Right lobe of liver (tissue), 6 donors: Measurements from ENCODE around the gene DELE1. TPM values are rescaled to one million over a fixed set of nuclear protein-coding genes. Genes with fewer than 3 reads are reported as not detected.

Experiments
- ATAC-seq, 4 donors: fragments of 200-7000 bp; cut with Tn5 transposase; one replicate each; pipeline ENCODE4 v1.9.1; 2020; ENCODE audit warnings: mild to moderate bottlenecking in 4 of 4, moderate library complexity in 4 of 4
- DNase-seq, 3 donors: peaks; one replicate each; pipeline ENCODE4 v3.0.0-alpha.2; 2020
- H3K27ac ChIP-seq, 3 donors: fragments of 200-600 bp; one replicate each; pipeline ENCODE4 v1.8.0; 2022
- H3K27me3 ChIP-seq, 2 donors: fragments of 200-600 bp; one replicate each; pipeline ENCODE4 v1.8.0; 2022
- H3K36me3 ChIP-seq, 4 donors: fragments of 200-600 bp; sonication (generic) in 1 of 4; one replicate each; pipeline versions ENCODE4 v1.5.1 to v1.8.0; 2017 to 2022; ENCODE audit warnings: control low read depth in 1 of 4
- H3K4me1 ChIP-seq, 4 donors: fragments of 200-600 bp; sonication (generic) in 1 of 4; one replicate each; pipeline versions ENCODE4 v1.5.1 to v1.8.0; 2017 to 2022; ENCODE audit warnings: control low read depth in 1 of 4
- H3K4me3 ChIP-seq, 3 donors: fragments of 200-600 bp; one replicate each; pipeline ENCODE4 v1.8.0; 2022
- H3K9me3 ChIP-seq, 4 donors: fragments of 200-600 bp; sonication (generic) in 1 of 4; one replicate each; pipeline versions ENCODE4 v1.5.1 to v1.8.0; 2017 to 2022; ENCODE audit warnings: control low read depth in 1 of 4
- CTCF ChIP-seq, 4 donors: fragments of 200-600 bp in 3 of 4; fragments of 450-650 bp in 1 of 4; IDR thresholded peaks; one replicate each; pipeline versions ENCODE4 v1.5.1 to v1.8.0; 2016 to 2022; ENCODE audit warnings: antibody characterized with exemption in 4 of 4, mild to moderate bottlenecking in 2 of 4
- POLR2A ChIP-seq: fragments of 450-650 bp; IDR thresholded peaks from one replicate; pipeline ENCODE4 v1.6.1; 2017; ENCODE audit warnings: antibody characterized with exemption, mild to moderate bottlenecking
- WGBS: methylation state at CpG from one replicate; pipeline ENCODE4 v1.1.6; 2018; ENCODE audit warnings: low coverage, low lambda C conversion rate; ENCODE audit not compliant: insufficient coverage; ENCODE audit errors: missing lambda C conversion rate; 5-methylcytosine and 5-hydroxymethylcytosine counted together
- intact Hi-C, 2 donors: fragments of 100-400 bp; cut with DNase I; formaldehyde crosslinking; loops; one replicate each; pipeline versions ENCODE4 v1.11.2 to v1.14.1; 2022
- total RNA-seq, 6 experiments: library from RNA; depleted of rRNA in 2 of 6; stranded (reverse); fragments of >200 nt in 2 of 6; fragmentation: NEBNext Ultra II Directional in 3 of 6; extraction: Animal tissue kit (Norgen Biotek cat#: 25700) in 3 of 6; gene quantifications; one replicate each; pipeline versions ENCODE4 v1.1.0 to v1.2.4, GENCODE V29; 2016 to 2023
- donor health status: DM: no; HTN: yes; CAD: no.
- donor health status: DM: no; HTN: no; CAD: no.
- donor health status: DM: no; HTN: no; CAD: no.
- donor health status: DM: no; HTN: yes; CAD: no.
- donor health status: DM: no; HTN: yes; CAD: no.

DELE1 gene
- total RNA-seq, 6 experiments from 2014 or later, result 39.4 to 57.9 (median 43.8) TPM

GRCh38 chr5:141941307-141941706 lies 17.6 kb downstream of the DELE1 start:
- intact Hi-C loops, result no loop called here
- DNase-seq, result no peak
- H3K9me3 ChIP-seq, result no peaks in the 10 kb centered on the region
- peaks cover 2 to 31% (median 10%) of the 10 kb centered on the region in 4 donors for H3K36me3 ChIP-seq
- H3K27me3 ChIP-seq, result no peaks in the 10 kb centered on the region
- ATAC-seq, result peak in 3 of 4 donors; percentile 19 to 45 (median 28)
- no peak overlapping the region for H3K4me3 ChIP-seq
- no peak overlapping the region for H3K27ac ChIP-seq
- WGBS, result 37% methylated on average over 2 of the region's 6 CpGs
- H3K4me1 ChIP-seq, result peaks cover 0 to 14% (median 5%) of the 10 kb centered on the region in 4 donors
- TF ChIP-seq CTCF (IDR thresholded peaks at IDR 0.05), result no peak
- no peak for TF ChIP-seq POLR2A

- TF ChIP-seq CTCF (IDR thresholded peaks at IDR 0.05) (no peak), POLR2A (no peak)
- ATAC-seq, result no peak
These were observed 18.1 kb downstream of the DELE1 start for GRCh38 chr5:141941779-141942178.

GRCh38 chr5:141942185-141942857 lies 18.6 kb downstream of the DELE1 start:
- TF ChIP-seq POLR2A (no peak), CTCF (IDR thresholded peaks at IDR 0.05) (no peak)
- ATAC-seq (peak; percentile 52 to 82 (median 66)), DNase-seq (peak in 1 of 3 donors; percentile 62)
- peaks cover 2 to 22% (median 7%) of the 10 kb centered on the region in 4 donors for H3K36me3 ChIP-seq
- H3K9me3 ChIP-seq, result no peaks in the 10 kb centered on the region
- no peak overlapping the region for H3K27ac ChIP-seq
- H3K4me3 ChIP-seq, result no peak overlapping the region
- intact Hi-C loops, result no loop called here
- H3K27me3 ChIP-seq, result no peaks in the 10 kb centered on the region
- WGBS, result 36% methylated on average over 7 of the region's 9 CpGs
- H3K4me1 ChIP-seq, result peaks cover 0 to 14% (median 5%) of the 10 kb centered on the region in 4 donors

More at GRCh38 chr5:141941779-141942178, 18.1 kb downstream of the DELE1 start:
- intact Hi-C loops, result no loop called here
- DNase-seq, result no peak
- Histone ChIP-seq H3K36me3 (peaks cover 2 to 27% (median 8%) of the 10 kb centered on the region in 4 donors), H3K27ac (no peak overlapping the region), H3K4me3 (no peak overlapping the region), H3K9me3 (no peaks in the 10 kb centered on the region), H3K27me3 (no peaks in the 10 kb centered on the region), H3K4me1 (peaks cover 0 to 14% (median 5%) of the 10 kb centered on the region in 4 donors)
- WGBS, result 78% methylated on average over 5 of the region's 6 CpGs

- DNase-seq (no peak), ATAC-seq (no peak)
- intact Hi-C loops, result no loop called here
- Histone ChIP-seq H3K27me3 (no peaks in the 10 kb centered on the region), H3K4me3 (no peak overlapping the region), H3K9me3 (no peaks in the 10 kb centered on the region), H3K4me1 (peaks cover 0 to 14% (median 5%) of the 10 kb centered on the region in 4 donors), H3K36me3 (peaks cover 0 to 7% (median 0%) of the 10 kb centered on the region in 4 donors), H3K27ac (no peak overlapping the region)
- 81% methylated on average over 7 of the region's 9 CpGs for WGBS
- no peak for TF ChIP-seq CTCF (IDR thresholded peaks at IDR 0.05)
- TF ChIP-seq POLR2A, result no peak
These were observed 20.4 kb downstream of the DELE1 start for GRCh38 chr5:141944076-141944475.
